GM12874 (cell line): ENCODE results near the gene MAMLD1.

Experiments used
- TF ChIP-seq, protein P1 (sequence below): IDR thresholded peaks from 2 replicates; pipeline ENCODE4 v1.5.1; 2011; ENCODE audit warnings: low read depth, mild to moderate bottlenecking, control low read depth, low read length, moderate library complexity; ENCODE audit not compliant: insufficient read depth

MAMLD1 gene

GRCh38 chrX:150540965-150541364 lies 177.8 kb downstream of the MAMLD1 start:
- TF ChIP-seq, protein P1, sequence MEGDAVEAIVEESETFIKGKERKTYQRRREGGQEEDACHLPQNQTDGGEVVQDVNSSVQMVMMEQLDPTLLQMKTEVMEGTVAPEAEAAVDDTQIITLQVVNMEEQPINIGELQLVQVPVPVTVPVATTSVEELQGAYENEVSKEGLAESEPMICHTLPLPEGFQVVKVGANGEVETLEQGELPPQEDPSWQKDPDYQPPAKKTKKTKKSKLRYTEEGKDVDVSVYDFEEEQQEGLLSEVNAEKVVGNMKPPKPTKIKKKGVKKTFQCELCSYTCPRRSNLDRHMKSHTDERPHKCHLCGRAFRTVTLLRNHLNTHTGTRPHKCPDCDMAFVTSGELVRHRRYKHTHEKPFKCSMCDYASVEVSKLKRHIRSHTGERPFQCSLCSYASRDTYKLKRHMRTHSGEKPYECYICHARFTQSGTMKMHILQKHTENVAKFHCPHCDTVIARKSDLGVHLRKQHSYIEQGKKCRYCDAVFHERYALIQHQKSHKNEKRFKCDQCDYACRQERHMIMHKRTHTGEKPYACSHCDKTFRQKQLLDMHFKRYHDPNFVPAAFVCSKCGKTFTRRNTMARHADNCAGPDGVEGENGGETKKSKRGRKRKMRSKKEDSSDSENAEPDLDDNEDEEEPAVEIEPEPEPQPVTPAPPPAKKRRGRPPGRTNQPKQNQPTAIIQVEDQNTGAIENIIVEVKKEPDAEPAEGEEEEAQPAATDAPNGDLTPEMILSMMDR = no peak

- TF ChIP-seq, protein P1 = no peak
Observed at GRCh38 chrX:150542846-150543229, 179.7 kb downstream of the MAMLD1 start.

- TF ChIP-seq, protein P1 = no peak
Observed at GRCh38 chrX:150543230-150544155, 180.4 kb downstream of the MAMLD1 start.

DNA sequence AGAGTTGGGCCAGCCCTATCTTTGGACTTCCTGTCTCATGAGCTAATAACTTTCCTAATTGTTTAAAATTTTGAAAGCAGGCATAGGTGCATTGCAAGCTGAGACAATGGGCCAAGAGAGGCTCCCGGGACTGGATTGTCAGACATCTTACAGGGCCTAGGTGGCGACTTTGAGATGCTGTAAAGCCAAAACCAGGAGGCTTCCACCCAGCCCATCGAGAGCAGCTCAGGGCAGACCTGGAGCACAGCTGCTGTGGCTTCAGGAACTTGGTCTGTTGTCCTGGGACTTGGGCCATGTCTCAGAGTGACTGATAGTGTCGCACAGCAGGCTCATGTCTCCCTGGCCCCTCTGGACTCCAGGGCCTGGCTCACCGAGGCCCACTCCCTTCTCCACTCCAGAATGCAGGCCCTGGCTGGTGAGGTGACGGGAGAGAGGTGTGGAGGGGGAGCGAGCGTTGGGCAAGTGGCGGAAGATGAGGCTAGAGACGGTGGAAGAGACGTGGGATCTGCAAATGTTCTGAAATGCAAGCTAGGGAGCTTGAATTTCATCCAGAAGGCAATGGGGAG lies 181.2 kb downstream of the MAMLD1 start:
- TF ChIP-seq, protein P1 = peak; percentile 25; the same call in 1 of the 2 replicates

DNA sequence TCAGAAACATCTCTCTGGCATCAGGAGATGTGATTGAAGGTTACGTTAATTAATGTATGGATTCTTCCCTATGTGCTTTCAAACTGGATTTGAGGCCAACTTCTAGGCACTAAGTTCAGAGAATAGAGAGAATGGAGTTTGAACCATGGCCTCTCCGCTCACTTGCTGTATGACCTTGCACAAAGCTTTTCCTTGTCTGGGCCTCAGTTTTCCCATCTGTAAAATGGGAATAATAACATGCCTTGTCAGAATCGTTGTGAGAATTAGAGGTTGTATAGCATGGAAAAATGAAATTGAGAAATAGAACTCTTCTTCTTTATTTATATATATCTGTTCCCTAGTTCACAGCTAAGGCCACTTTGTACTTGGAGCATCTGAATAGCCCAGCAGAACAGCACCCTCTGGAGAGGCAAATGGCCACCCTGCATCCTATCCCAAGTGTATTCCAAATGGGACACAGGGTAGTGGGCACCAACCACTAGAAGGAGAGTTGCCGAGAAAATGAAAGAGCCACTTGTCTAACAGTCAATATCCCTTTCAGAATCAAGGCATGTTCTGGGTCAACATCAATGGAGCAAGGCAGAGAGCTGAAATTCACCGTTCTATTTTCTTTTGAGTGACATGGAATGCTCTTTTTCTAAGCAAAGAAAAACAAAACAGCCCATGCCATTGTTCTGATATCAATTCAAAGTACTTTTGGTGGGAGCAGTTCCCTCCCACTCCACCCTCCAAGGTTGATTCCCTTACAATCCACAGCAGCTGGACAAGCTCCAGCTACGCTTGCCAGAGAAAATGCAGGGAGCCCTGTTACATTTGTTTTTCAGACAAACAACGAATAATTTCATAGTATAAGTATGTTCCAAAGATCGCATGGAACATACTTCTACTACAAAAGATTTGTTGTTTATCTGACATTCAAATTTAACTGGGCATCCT lies 182.0 kb downstream of the MAMLD1 start:
- TF ChIP-seq, protein P1 = no peak

GRCh38 chrX:150546711-150547153 lies 183.6 kb downstream of the MAMLD1 start:
- TF ChIP-seq, protein P1 = no peak
